ENCODE measurements around the gene CSNK1A1L.
"Not testable (repeated sequence)": the region's sequence is repeated elsewhere in the genome, so short reads cannot be mapped to it uniquely, and the experiment has no call there.

CSNK1A1L gene

DNA sequence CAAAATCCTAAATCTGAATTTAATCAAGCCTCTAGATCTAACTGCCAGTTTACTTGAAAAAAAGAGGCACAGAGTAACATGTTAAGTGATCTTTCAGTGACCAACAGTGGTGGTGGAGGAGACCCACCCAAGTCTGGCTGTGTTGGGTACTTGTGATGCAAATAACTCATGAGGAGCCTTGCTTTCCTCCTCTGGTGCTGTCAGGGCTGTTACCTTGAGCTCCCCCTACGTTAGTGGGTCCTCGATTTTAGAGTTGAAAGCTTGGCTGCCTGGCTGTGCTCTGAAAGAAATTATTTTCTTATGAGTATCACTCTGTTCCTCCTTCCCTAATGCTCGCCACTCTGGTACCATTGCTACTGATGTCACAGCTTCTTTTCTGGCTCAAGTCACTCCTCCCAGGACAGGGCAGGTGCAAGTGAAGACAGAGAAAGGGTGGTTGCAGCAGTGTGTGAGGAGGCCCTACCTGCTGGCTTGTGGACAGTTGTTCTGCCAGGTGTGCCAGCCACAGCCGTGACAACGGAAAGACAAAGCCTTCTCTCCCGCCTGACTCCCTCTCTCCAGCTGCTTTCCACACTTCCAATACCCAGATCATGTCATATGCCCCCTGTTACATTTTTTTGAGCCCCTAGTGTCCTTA, 39.5 kb downstream of the CSNK1A1L start:
- in situ Hi-C loops (cut with MboI; ENCODE audit: low sequenced_read_pairs), result no loop called here

DNA sequence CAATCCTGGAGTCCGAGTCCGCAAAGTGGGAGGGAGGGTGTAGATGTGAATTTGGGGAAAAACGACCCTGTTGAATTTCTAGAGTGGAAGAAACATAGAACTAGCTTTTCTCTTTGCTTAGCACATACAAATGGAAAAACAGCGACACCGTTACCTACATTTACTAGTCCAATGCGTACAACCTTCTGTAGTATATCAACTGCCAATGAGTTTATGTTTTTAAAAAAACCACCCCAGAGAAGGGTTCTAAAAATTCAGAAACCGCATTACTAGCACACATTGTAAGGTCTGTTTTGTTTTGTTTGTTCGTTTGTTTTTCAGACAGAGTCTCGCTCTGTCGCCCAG, 45.6 kb downstream of the CSNK1A1L start:
- in situ Hi-C loops (cut with MboI; ENCODE audit: low sequenced_read_pairs), result no loop called here

DNA sequence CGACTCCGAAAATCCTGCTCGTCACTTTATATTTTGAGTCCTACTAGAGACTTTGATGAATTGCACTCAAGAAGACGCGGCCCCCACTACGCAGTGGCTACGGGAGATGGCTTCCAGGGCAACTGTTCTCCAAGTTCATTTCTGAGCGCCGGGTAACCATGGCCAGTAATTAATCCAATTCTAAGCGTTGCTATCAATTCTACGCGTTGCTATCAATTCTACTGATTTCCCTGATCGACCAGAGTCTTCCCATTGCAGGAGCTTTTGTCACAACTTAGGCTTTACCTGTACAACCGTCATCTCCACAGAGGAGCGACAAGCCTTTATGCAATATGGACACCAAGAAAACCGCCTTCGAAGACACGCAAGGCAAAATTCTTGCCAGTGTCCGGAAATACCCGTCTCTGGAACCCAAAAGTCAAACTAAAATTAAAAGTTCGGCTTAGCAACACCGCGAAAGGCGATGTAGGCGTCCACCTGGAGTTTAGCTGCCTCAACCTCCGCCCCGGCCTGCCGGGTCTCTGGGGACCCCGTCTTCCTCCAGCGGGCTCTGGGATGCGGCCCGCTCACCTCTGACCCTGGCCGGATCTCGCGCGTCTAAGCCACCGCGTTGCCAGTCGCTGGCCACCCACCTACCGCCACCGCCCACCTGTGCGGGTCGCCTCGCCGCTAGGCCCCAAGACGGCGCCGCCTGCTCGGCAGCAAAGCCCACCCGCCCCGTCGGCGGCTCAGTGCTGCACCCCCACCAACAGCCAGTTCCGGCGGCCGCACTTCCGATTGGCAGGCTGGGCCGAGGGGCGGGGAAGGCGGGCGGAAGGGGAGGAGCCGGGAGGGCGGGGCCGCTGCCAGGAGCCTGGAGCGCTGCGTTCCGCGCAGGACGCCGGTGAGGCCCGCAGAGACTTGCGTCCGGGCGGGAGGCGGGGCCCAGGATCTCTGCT, 46.3 kb downstream of the CSNK1A1L start, which contains the start of gene SUPT20H:
SUPT20H (minus strand) TSS at position 779 of the 938 bp plus-strand sequence. CDS start 8,198 bp downstream, outside the sequence.
- in situ Hi-C loops (cut with MboI; ENCODE audit: low sequenced_read_pairs), result no loop called here

DNA sequence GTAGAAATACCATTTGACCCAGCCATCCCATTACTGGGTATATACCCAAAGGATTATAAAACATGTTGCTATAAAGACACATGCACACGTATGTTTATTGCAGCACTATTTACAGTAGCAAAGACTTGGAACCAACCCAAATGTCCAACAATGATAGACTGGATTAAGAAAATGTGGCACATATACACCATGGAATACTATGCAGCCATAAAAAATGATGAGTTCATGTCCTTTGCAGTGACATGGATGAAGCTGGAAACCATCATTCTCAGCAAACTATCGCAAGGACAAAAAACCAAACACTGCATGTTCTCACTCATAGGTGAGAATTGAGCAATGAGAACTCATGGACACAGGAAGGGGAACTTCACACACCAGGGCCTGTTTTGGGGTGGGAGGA, 49.2 kb downstream of the CSNK1A1L start:
- in situ Hi-C loops (cut with MboI; ENCODE audit: low sequenced_read_pairs), result not testable (repeated sequence)
